Measurements from ENCODE around the gene MINK1.

- TF ChIP-seq CTCF (IDR thresholded peaks at IDR 0.05; ENCODE audit: insufficient read depth, low read length) (no peak), REST (IDR thresholded peaks at IDR 0.05; ENCODE audit: insufficient replicate concordance, low read depth) (no peak)
These were observed 43.5 kb upstream of the MINK1 start for GRCh38 chr17:4789701-4789950.
